ENCODE results near the gene B4GALT1.

DNA sequence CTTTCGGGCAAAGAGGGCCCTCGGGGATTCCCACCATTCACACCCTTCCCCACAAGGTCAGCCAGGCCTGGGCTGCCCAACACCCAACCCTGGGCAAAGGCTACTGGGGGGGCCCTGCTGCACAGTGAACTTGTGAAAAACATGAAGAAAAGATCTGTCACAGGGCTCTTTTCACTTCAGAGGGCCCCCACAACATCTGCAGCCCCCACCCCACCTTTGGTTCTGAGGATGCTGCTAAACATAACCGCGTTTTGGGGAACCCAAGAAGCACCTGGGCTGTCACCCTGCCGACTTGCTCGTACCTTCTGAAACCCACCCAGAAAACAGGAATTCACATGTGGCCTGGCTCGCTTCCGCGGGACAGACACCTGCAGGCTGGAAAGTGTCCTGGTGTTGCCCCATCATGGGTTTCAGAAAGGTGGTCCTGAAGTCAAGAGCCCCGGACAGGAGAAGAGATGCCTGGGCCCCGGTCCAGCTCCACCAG is 29.3 kb downstream of the B4GALT1 start:
- no peak for TF ChIP-seq EZH2 (IDR thresholded peaks at IDR 0.05; ENCODE audit: low read depth, low read length, severe bottlenecking)
- TF ChIP-seq, protein P1, sequence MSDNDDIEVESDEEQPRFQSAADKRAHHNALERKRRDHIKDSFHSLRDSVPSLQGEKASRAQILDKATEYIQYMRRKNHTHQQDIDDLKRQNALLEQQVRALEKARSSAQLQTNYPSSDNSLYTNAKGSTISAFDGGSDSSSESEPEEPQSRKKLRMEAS (IDR thresholded peaks at IDR 0.05) = no peak
